Tibial nerve (tissue), 4 donors: ENCODE results near the gene TSTD2. TPM values are rescaled to one million over a fixed set of nuclear protein-coding genes. Genes with fewer than 3 reads are reported as not detected.

Source experiments
- DNase-seq, 2 donors: peaks; one replicate each; pipeline ENCODE4 v3.0.0-alpha.2; 2019; ENCODE audit warnings: low spot score in 2 of 2
- H3K27ac ChIP-seq, 4 donors: fragments of 200-600 bp; sonication (generic) in 3 of 4; one replicate each; pipeline ENCODE4 v1.5.1; 2017 to 2019; ENCODE audit warnings: mild to moderate bottlenecking in 1 of 4
- H3K27me3 ChIP-seq, 2 donors: fragments of 200-600 bp; sonication (generic) in 1 of 2; one replicate each; pipeline versions ENCODE4 v1.5.1 to v1.6.0; 2017 to 2019
- H3K36me3 ChIP-seq, 3 donors: fragments of 200-600 bp; sonication (generic); one replicate each; pipeline ENCODE4 v1.5.1; 2018 to 2019
- H3K4me1 ChIP-seq, 4 donors: fragments of 200-600 bp; sonication (generic) in 3 of 4; one replicate each; pipeline ENCODE4 v1.5.1; 2017 to 2019
- H3K4me3 ChIP-seq, 4 donors: fragments of 200-600 bp; sonication (generic) in 3 of 4; one replicate each; pipeline ENCODE4 v1.5.1; 2017 to 2019; ENCODE audit warnings: mild to moderate bottlenecking in 1 of 4, moderate library complexity in 1 of 4
- H3K9me3 ChIP-seq, 4 donors: fragments of 200-600 bp; sonication (generic) in 3 of 4; one replicate each; pipeline ENCODE4 v1.5.1; 2017 to 2019
- CTCF ChIP-seq, 5 experiments: fragments of 200-600 bp in 3 of 5; fragments of 450-650 bp in 2 of 5; sonication (generic) in 3 of 5; IDR thresholded peaks; one replicate each; pipeline ENCODE4 v1.5.1; 2016 to 2019; ENCODE audit warnings: antibody characterized with exemption in 5 of 5, mild to moderate bottlenecking in 3 of 5, moderate library complexity in 2 of 5
- EP300 ChIP-seq, 2 donors: sonication (generic); formaldehyde crosslinking; IDR thresholded peaks; one replicate each; pipeline ENCODE4 v1.6.1; 2017; ENCODE audit warnings: antibody characterized with exemption in 2 of 2, mild to moderate bottlenecking in 1 of 2
- POLR2A ChIP-seq, 2 donors: fragments of 450-650 bp; IDR thresholded peaks; one replicate each; pipeline ENCODE4 v1.6.1; 2017; ENCODE audit warnings: antibody characterized with exemption in 2 of 2, mild to moderate bottlenecking in 2 of 2, moderate library complexity in 2 of 2
- WGBS, 2 donors: methylation state at CpG; one replicate each; pipeline ENCODE4 v1.1.5; 2018; 5-methylcytosine and 5-hydroxymethylcytosine counted together
- total RNA-seq, 4 donors: library from RNA; depleted of rRNA; stranded (reverse); fragments of >200 nt; gene quantifications; one replicate each; pipeline ENCODE4 v1.1.0, GENCODE V29; 2016

The TSTD2 gene
- total RNA-seq, 4 donors from 2014 or later: 14.0 to 54.1 (median 23.6) TPM

GRCh38 chr9:97568461-97569275 lies 64.5 kb downstream of the TSTD2 start:
- no peak overlapping the region for H3K27ac ChIP-seq
- H3K27me3 ChIP-seq: no peaks in the 10 kb centered on the region
- H3K9me3 ChIP-seq: no peaks in the 10 kb centered on the region
- 92 to 95% methylated on average over 11 of the region's 11 CpGs for WGBS, 2 donors
- DNase-seq: no peak
- TF ChIP-seq CTCF (IDR thresholded peaks at IDR 0.05) (no peak), EP300 (IDR thresholded peaks at IDR 0.05) (no peak), POLR2A (IDR thresholded peaks at IDR 0.05) (no peak)
- H3K36me3 ChIP-seq: peaks cover 0 to 40% (median 0%) of the 10 kb centered on the region in 3 donors
- peaks cover 0 to 29% (median 11%) of the 10 kb centered on the region in 4 donors for H3K4me1 ChIP-seq
- no peak overlapping the region for H3K4me3 ChIP-seq

DNA sequence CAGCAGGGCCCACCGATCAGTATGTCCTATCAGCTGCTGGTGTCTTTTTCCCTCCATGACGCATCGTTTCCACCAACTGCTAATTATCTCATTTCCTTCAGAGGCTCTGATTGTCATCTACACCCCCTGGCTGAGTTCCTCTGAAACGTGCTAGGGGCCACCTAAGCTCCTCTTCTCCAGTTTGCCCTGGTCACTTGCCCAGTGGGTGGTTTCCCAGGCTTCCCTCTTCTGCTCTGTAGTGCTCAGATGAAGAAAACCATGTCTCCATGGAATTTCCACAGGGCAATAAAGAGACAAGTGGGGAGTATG lies 65.3 kb downstream of the TSTD2 start:
- no peak for DNase-seq
- Histone ChIP-seq H3K27me3 (no peaks in the 10 kb centered on the region), H3K4me1 (peaks cover 0 to 37% (median 16%) of the 10 kb centered on the region in 4 donors), H3K36me3 (peaks cover 0 to 33% (median 0%) of the 10 kb centered on the region in 3 donors), H3K9me3 (no peaks in the 10 kb centered on the region), H3K4me3 (no peak overlapping the region), H3K27ac (no peak overlapping the region)
- TF ChIP-seq POLR2A (IDR thresholded peaks at IDR 0.05): no peak
- no peak for TF ChIP-seq CTCF (IDR thresholded peaks at IDR 0.05)
- TF ChIP-seq EP300 (IDR thresholded peaks at IDR 0.05): no peak
- 73 to 81% methylated on average over 4 of the region's 4 CpGs for WGBS, 2 donors

- DNase-seq: no peak
- peaks cover 0 to 32% (median 0%) of the 10 kb centered on the region in 3 donors for H3K36me3 ChIP-seq
- H3K9me3 ChIP-seq: no peaks in the 10 kb centered on the region
- H3K27ac ChIP-seq: no peak overlapping the region
- no peak overlapping the region for H3K4me3 ChIP-seq
- 72 to 89% methylated on average over 9 of the region's 9 CpGs for WGBS, 2 donors
- no peaks in the 10 kb centered on the region for H3K27me3 ChIP-seq
- no peak for TF ChIP-seq EP300 (IDR thresholded peaks at IDR 0.05)
- no peak for TF ChIP-seq CTCF (IDR thresholded peaks at IDR 0.05)
- no peak for TF ChIP-seq POLR2A (IDR thresholded peaks at IDR 0.05)
- H3K4me1 ChIP-seq: peaks cover 0 to 43% (median 16%) of the 10 kb centered on the region in 4 donors
Observed at GRCh38 chr9:97567182-97567893, 65.8 kb downstream of the TSTD2 start.

DNA sequence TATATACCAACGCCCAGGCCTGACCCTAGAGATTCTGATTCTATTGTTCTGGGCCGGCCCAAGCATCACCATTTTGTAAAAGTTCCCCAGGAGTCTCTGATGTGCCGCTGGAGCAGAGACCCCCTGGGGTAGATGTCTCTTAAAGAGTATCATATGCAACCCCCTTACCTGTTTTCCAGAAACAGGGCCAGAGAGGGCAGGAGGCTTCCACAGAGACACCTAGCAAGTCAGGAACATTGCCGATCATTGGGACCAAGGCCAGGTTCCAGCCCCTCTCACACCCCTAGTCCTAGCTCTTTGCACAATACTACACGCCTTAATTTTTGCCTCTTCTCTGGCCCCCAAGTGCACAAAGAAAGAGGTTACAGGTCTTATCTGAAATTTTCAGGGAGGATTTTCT lies 67.9 kb downstream of the TSTD2 start:
- Histone ChIP-seq H3K36me3 (peaks cover 0 to 23% (median 0%) of the 10 kb centered on the region in 3 donors), H3K4me3 (no peak overlapping the region), H3K27me3 (no peaks in the 10 kb centered on the region), H3K9me3 (no peaks in the 10 kb centered on the region), H3K4me1 (peaks cover 0 to 46% (median 16%) of the 10 kb centered on the region in 4 donors), H3K27ac (peak overlapping the region in 2 of 4 donors; percentile 43 to 85)
- no peak for DNase-seq
- no peak for TF ChIP-seq POLR2A (IDR thresholded peaks at IDR 0.05)
- TF ChIP-seq CTCF (IDR thresholded peaks at IDR 0.05): no peak
- no peak for TF ChIP-seq EP300 (IDR thresholded peaks at IDR 0.05)
- WGBS, 2 donors: 80 to 89% methylated on average over 5 of the region's 5 CpGs
